HG03135 (cell line): ENCODE measurements around the gene CDH26.

Source experiments
- ATAC-seq: cut with Tn5 transposase; IDR thresholded peaks from one replicate; pipeline ENCODE4 v1.9.1; 2021; ENCODE audit warnings: mild to moderate bottlenecking, moderate library complexity; ENCODE audit not compliant: unreplicated experiment

The CDH26 gene

GRCh38 chr20:59958123-59958522, at the start of gene CDH26:
Gene CDH26 (plus strand): TSS chr20:59958423. CDS start chr20:59958727, 304 bp downstream.
- no peak for ATAC-seq

- ATAC-seq = no peak
These were observed 49.4 kb upstream of the CDH26 start for GRCh38 chr20:59908855-59909254.

GRCh38 chr20:59911041-59911440, 47.2 kb upstream of the CDH26 start:
- no peak for ATAC-seq

- ATAC-seq = no peak
These were observed 45.6 kb upstream of the CDH26 start for GRCh38 chr20:59912609-59913008.

- ATAC-seq = no peak
These were observed 37.3 kb upstream of the CDH26 start for GRCh38 chr20:59920944-59921343.

- ATAC-seq = no peak
These were observed 34.7 kb upstream of the CDH26 start for GRCh38 chr20:59923514-59923913.

- ATAC-seq = no peak
These were observed 32.9 kb upstream of the CDH26 start for GRCh38 chr20:59925359-59925758.

GRCh38 chr20:59925899-59926298, 32.3 kb upstream of the CDH26 start:
- ATAC-seq = no peak

- no peak for ATAC-seq
These were observed 26.5 kb upstream of the CDH26 start for GRCh38 chr20:59931511-59932312.

GRCh38 chr20:59932616-59933295, 25.5 kb upstream of the CDH26 start:
- no peak for ATAC-seq

GRCh38 chr20:59933296-59933848, 24.9 kb upstream of the CDH26 start, which contains the start of gene SYCP2:
Gene SYCP2 (minus strand): TSS chr20:59933637. CDS start chr20:59922413, 11,224 bp downstream.
- ATAC-seq = no peak

- peak; percentile 86 for ATAC-seq
These were observed 24.2 kb upstream of the CDH26 start for GRCh38 chr20:59933849-59934585.

- ATAC-seq = no peak
These were observed 22.6 kb upstream of the CDH26 start for GRCh38 chr20:59935457-59936185.

- no peak for ATAC-seq
These were observed 21.8 kb upstream of the CDH26 start for GRCh38 chr20:59936409-59936808.

GRCh38 chr20:59937150-59937549, 21.1 kb upstream of the CDH26 start:
- ATAC-seq = no peak

GRCh38 chr20:59938221-59938620, 20.0 kb upstream of the CDH26 start:
- no peak for ATAC-seq

- no peak for ATAC-seq
These were observed 19.5 kb upstream of the CDH26 start for GRCh38 chr20:59938696-59939051.

- no peak for ATAC-seq
These were observed 19.0 kb upstream of the CDH26 start for GRCh38 chr20:59939052-59939878.

GRCh38 chr20:59939879-59940128, 18.4 kb upstream of the CDH26 start:
- ATAC-seq = peak; percentile 35
